Measurements from ENCODE around the gene TBXAS1. TPM values are rescaled to one million over a fixed set of nuclear protein-coding genes. Genes with fewer than 3 reads are reported as not detected.

TBXAS1 gene
- total RNA-seq, 1 experiment from 2014 or later, result 13.0 TPM

- no peak for DNase-seq (ENCODE audit: low read depth)
These were observed 189.3 kb downstream of the TBXAS1 start for GRCh38 chr7:140018125-140019043.

GRCh38 chr7:140019172-140019571, 190.1 kb downstream of the TBXAS1 start:
- no peak for DNase-seq (ENCODE audit: low read depth)

- no peak for DNase-seq (ENCODE audit: low read depth)
These were observed 190.5 kb downstream of the TBXAS1 start for GRCh38 chr7:140019606-140020005.

- no peak for DNase-seq (ENCODE audit: low read depth)
These were observed 192.5 kb downstream of the TBXAS1 start for GRCh38 chr7:140021603-140022002.

- DNase-seq (ENCODE audit: low read depth), result no peak
These were observed 193.6 kb downstream of the TBXAS1 start for GRCh38 chr7:140022582-140023211.

DNA sequence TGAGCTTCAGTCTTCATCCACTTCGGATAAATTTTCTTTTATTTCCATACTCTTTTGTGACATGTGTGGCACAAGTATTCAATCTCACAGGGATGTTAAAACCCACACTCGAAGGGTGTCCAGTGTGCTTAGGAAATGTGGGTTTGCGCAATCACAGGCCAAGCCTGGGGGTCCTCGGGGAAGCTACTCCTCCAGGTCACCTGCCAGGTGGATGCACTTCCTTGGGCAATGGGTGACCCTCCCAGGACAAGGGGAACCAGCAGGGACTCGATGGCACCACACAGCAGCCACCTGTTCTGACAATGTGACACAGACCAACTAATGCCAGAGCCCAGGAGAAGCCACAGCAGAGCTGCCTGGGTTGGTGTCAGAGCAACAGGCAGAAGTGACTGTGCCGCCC, 194.7 kb downstream of the TBXAS1 start:
- no peak for DNase-seq (ENCODE audit: low read depth)

DNA sequence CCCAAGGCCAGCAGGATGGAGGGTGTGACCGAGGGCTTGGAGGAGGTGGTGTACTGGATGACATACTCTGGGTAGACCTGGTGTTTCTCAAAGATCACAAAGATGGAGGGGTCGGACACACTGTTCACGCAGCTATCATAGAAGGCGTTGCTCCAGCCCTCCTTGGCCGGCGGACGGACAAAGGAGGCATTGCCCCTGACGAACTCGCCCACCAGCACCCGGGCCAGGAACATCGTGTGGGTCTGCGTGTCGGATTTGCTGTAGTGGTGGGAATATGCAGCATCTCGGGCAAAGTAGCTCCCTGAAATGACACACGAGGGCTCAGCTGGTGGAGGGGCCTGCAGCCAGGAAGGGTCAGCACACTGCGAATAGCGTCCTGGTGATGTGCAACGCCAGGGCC, 195.5 kb downstream of the TBXAS1 start:
- DNase-seq (ENCODE audit: low read depth), result no peak

- DNase-seq (ENCODE audit: low read depth), result no peak
These were observed 196.2 kb downstream of the TBXAS1 start for GRCh38 chr7:140025241-140025640.

DNA sequence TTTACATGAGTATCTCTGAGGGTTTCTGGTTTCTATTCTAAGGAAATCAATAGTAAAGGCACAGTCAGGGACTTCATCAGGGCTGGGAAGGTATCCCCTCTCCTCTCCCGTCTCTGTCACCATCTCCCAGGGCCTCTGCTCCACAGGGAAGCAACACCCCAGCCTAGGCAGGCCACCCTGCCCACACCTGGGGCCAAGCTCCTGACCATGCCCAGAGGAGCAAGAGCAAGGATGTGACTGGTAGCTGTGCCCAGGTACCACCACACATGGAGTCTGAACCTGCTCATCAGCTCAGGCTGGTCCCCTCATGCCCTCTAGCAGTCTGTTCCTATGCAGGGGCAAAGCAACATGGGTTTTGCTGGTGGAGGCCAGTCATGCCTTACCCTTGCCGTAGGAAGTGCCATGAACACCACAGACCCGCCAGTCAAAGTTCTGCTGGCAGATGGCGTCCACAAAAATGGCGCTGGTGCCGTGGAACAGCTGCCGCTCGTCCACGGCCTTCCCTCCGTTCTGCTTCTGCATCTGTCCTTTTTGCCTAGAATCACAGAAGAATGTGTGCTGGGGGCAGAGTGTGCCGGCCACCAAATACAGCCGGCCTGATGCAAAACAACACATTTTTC, 196.9 kb downstream of the TBXAS1 start:
- no peak for DNase-seq (ENCODE audit: low read depth)

GRCh38 chr7:140026935-140027334, 197.9 kb downstream of the TBXAS1 start:
- DNase-seq (ENCODE audit: low read depth), result no peak

GRCh38 chr7:140027858-140028257, 198.8 kb downstream of the TBXAS1 start:
- DNase-seq (ENCODE audit: low read depth), result no peak

GRCh38 chr7:140028311-140028710, 199.2 kb downstream of the TBXAS1 start:
- DNase-seq (ENCODE audit: low read depth), result no peak

GRCh38 chr7:140029072-140029471, 200.0 kb downstream of the TBXAS1 start:
- no peak for DNase-seq (ENCODE audit: low read depth)

GRCh38 chr7:140031364-140031763, 202.3 kb downstream of the TBXAS1 start:
- no peak for DNase-seq (ENCODE audit: low read depth)

DNA sequence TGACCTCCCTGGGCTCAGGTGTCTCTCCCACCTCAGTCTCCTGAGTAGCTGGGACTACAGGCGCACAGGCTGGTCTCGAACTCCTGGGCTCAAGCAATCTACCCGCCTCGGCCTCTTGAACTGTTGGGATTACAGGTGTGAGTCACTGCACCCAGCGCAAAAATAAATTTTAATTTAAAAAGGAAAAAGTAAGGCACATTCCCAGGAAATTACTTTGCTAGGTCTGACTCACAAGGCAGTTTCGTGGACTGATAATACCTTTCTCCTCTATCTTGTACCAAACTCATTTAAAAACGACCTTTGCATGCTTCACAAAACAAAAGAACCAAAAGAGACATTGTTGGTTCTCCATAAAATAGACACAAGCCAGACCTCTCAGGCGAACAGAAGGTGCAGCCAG, 204.0 kb downstream of the TBXAS1 start:
- DNase-seq (ENCODE audit: low read depth), result peak; percentile 81

- no peak for DNase-seq (ENCODE audit: low read depth)
These were observed 204.8 kb downstream of the TBXAS1 start for GRCh38 chr7:140033779-140034363.

GRCh38 chr7:140034421-140034820, 205.4 kb downstream of the TBXAS1 start:
- no peak for DNase-seq (ENCODE audit: low read depth)

GRCh38 chr7:140035400-140036223, 206.5 kb downstream of the TBXAS1 start:
- DNase-seq (ENCODE audit: low read depth), result peak; percentile 74

DNA sequence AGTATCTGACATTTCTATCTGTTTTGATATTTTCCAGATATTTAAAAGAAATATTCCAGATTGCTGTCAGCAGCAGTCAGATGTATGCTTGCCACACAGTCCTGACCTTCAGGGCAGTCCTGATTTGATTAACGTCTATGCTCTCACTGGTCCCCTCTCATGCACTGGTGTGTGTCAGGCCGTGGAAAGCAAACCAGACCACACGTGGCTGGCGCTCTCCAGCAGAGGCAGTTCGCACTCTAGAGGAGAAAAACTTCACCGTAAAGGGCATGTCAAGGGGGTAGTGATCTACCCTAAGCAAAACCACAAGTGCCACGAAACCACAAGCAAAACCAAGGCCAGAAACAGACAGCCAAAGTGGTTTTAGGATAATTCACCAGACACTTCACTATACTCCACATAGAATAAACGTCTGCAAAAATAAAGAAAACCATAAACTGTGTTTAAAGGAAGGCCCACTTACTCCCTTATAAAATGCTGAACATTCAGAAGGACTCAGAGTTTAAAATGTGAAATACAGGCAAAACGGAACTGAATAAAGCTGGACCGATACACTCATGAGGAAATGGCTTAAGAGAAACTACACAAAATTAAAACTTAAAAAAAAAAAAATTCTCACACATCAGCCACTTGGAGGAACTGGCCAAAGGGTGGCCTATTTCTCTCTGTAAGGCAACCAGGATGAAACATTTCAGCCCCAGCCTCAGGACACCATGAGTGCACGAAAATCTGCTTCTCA, 207.3 kb downstream of the TBXAS1 start:
- DNase-seq (ENCODE audit: low read depth), result no peak

- peak; percentile 40 for DNase-seq (ENCODE audit: low read depth)
These were observed 210.0 kb downstream of the TBXAS1 start for GRCh38 chr7:140039066-140039465.
